HepG2 (cell line): ENCODE measurements around the gene PGPEP1. TPM values are rescaled to one million over a fixed set of nuclear protein-coding genes. Genes with fewer than 3 reads are reported as not detected.

ENCODE experiments used
- ARID2 ChIP-seq: sonication (generic); formaldehyde crosslinking; IDR thresholded peaks from 2 replicates; pipeline ENCODE4 v1.8.1; 2022; ENCODE audit warnings: mild to moderate bottlenecking, missing genetic modification reagents, borderline replicate concordance
- CCDC6 ChIP-seq: sonication (generic); formaldehyde crosslinking; IDR thresholded peaks from 2 replicates; pipeline ENCODE4 v1.8.1; 2022; ENCODE audit warnings: mild to moderate bottlenecking, missing genetic modification reagents, moderate library complexity
- FLYWCH1 ChIP-seq: sonication (generic); formaldehyde crosslinking; IDR thresholded peaks from 2 replicates; pipeline ENCODE4 v1.8.1; 2023; ENCODE audit warnings: mild to moderate bottlenecking, missing genetic modification reagents
- JUND ChIP-seq: sonication (generic); formaldehyde crosslinking; IDR thresholded peaks from 2 replicates; pipeline ENCODE4 v1.8.0; 2022; ENCODE audit warnings: mild to moderate bottlenecking, missing genetic modification reagents
- MED1 ChIP-seq: sonication (generic); formaldehyde crosslinking; IDR thresholded peaks from 2 replicates; pipeline ENCODE4 v1.4.0; 2020; ENCODE audit warnings: missing genetic modification reagents
- SCMH1 ChIP-seq: sonication (generic); formaldehyde crosslinking; IDR thresholded peaks from 2 replicates; pipeline ENCODE4 v1.9.0; 2021; ENCODE audit warnings: missing genetic modification reagents, mild to moderate bottlenecking, borderline replicate concordance
- ZBTB38 ChIP-seq: sonication (generic); formaldehyde crosslinking; IDR thresholded peaks from 2 replicates; pipeline ENCODE4 v1.5.1; 2020; ENCODE audit warnings: mild to moderate bottlenecking, missing genetic modification reagents
- ZNF160 ChIP-seq: sonication (generic); formaldehyde crosslinking; IDR thresholded peaks from 2 replicates; pipeline ENCODE4 v1.8.0; 2022; ENCODE audit warnings: mild to moderate bottlenecking, inconsistent platforms, missing genetic modification reagents
- ZNF615 ChIP-seq: sonication (generic); formaldehyde crosslinking; IDR thresholded peaks from 2 replicates; pipeline ENCODE4 v1.5.0; 2020; ENCODE audit warnings: mild to moderate bottlenecking, missing genetic modification reagents, borderline replicate concordance
- ZNF746 ChIP-seq: sonication (generic); formaldehyde crosslinking; IDR thresholded peaks from 2 replicates; pipeline ENCODE4 v1.8.0; 2022; ENCODE audit warnings: mild to moderate bottlenecking, missing genetic modification reagents
- ZNF768 ChIP-seq: sonication (generic); formaldehyde crosslinking; IDR thresholded peaks from 2 replicates; pipeline ENCODE4 v1.4.0; 2020; ENCODE audit warnings: missing genetic modification reagents
- polyA plus RNA-seq, 8 experiments: library from polyadenylated mRNA; depleted of rRNA in 3 of 8; stranded (reverse) in 7 of 8; unstranded in 1 of 8; fragments of >200 nt; fragmentation: Illumina TruSeq in 4 of 8; extraction: Trizol in 4 of 8; gene quantifications; 2 replicates each; pipeline versions ENCODE4 v1.2.1 to v1.2.3, GENCODE V29; 2011 to 2016; ENCODE audit warnings: low read depth in 4 of 8, missing spikeins in 1 of 8, mixed read lengths in 1 of 8; ENCODE audit not compliant: insufficient read depth in 1 of 8
- total RNA-seq, 5 experiments: library from RNA; depleted of rRNA; stranded (reverse); fragments of >200 nt; fragmentation: Illumina TruSeq; extraction: Trizol; gene quantifications; 2 replicates each; pipeline ENCODE4 v1.2.3, GENCODE V29; 2016; ENCODE audit warnings: low read depth in 1 of 5
- TF ChIP-seq, protein P1 (sequence below): IDR thresholded peaks from 2 replicates; pipeline ENCODE4 v1.6.1; 2012; ENCODE audit warnings: low read depth, low read length, improper control_type of control experiment
- TF ChIP-seq, protein P2 (sequence below): sonication (generic); formaldehyde crosslinking; conservative IDR thresholded peaks from 2 replicates; pipeline ENCODE4 v1.4.0; 2020; ENCODE audit warnings: missing genetic modification reagents
- TF ChIP-seq, protein P3 (sequence below): sonication (generic); formaldehyde crosslinking; IDR thresholded peaks from 2 replicates; pipeline ENCODE4 v1.4.0; 2020; ENCODE audit warnings: missing genetic modification reagents
- TF ChIP-seq, protein P4 (sequence below): sonication (generic); formaldehyde crosslinking; IDR thresholded peaks from 2 replicates; pipeline ENCODE4 v1.8.0; 2022; ENCODE audit warnings: mild to moderate bottlenecking, missing genetic modification reagents; ENCODE audit not compliant: insufficient replicate concordance
- TF ChIP-seq, protein P5 (sequence below): sonication (generic); formaldehyde crosslinking; conservative IDR thresholded peaks from 2 replicates; pipeline ENCODE4 v1.8.1; 2023; ENCODE audit warnings: missing genetic modification reagents

The PGPEP1 gene
- total and polyA plus RNA-seq, 2 of the 13 experiments (the other 11 are each of a cell fraction or from before 2014, with no cell fraction given), result 53.1 to 56.6 TPM

DNA sequence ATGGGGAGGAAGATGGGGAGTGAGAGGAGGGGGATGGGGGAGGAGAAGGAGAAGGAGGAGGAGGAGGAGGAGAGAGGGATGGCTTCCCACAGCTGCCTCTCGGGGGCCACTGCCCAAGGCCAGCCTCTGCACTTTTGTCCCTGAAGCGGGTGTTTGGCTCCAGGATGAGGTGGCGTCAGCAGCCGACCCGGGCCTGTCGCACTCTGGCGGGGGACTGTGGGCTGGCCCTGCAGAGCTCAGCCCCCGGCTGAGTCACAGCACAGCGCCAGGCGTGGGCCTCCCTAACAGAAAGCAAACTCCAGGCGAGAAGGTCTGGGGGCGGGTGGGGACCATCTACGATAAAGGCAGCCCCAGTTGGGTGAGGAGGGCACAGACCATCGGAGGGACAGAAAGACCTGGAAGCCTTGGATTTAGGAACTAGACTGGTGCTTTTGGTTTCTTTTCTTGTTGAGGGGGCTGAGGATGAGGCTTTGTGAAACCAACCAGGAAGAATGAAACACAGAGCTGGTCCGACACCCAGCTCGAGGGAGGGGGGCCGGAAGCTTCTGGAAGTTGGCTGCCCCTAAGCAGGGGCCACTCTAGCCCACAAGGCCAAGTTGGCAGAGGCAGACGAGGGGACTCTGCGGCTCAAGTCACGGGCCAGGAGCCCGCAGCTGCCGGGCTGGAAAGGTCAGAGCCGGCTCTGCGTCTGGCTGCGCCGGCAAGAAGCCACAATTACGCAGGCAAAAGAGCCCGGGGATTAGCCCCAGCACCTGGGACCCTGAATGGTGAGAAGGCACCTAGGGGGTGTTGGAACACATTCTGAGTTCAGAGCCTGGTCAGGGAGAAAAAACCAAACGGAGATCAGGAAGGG is 35.7 kb upstream of the PGPEP1 start (continued):
- TF ChIP-seq, protein P1, sequence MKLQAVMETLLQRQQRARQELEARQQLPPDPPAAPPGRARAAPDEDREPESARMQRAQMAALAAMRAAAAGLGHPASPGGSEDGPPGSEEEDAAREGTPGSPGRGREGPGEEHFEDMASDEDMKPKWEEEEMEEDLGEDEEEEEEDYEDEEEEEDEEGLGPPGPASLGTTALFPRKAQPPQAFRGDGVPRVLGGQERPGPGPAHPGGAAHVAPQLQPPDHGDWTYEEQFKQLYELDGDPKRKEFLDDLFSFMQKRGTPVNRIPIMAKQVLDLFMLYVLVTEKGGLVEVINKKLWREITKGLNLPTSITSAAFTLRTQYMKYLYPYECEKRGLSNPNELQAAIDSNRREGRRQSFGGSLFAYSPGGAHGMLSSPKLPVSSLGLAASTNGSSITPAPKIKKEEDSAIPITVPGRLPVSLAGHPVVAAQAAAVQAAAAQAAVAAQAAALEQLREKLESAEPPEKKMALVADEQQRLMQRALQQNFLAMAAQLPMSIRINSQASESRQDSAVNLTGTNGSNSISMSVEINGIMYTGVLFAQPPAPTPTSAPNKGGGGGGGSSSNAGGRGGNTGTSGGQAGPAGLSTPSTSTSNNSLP, result no peak
- TF ChIP-seq, protein P2, sequence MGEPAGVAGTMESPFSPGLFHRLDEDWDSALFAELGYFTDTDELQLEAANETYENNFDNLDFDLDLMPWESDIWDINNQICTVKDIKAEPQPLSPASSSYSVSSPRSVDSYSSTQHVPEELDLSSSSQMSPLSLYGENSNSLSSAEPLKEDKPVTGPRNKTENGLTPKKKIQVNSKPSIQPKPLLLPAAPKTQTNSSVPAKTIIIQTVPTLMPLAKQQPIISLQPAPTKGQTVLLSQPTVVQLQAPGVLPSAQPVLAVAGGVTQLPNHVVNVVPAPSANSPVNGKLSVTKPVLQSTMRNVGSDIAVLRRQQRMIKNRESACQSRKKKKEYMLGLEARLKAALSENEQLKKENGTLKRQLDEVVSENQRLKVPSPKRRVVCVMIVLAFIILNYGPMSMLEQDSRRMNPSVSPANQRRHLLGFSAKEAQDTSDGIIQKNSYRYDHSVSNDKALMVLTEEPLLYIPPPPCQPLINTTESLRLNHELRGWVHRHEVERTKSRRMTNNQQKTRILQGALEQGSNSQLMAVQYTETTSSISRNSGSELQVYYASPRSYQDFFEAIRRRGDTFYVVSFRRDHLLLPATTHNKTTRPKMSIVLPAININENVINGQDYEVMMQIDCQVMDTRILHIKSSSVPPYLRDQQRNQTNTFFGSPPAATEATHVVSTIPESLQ, result no peak
- TF ChIP-seq ZNF615 (CRISPR knock-in tag), result no peak
- peak; percentile 74 for TF ChIP-seq MED1
- TF ChIP-seq FLYWCH1 (CRISPR knock-in tag), result no peak
- TF ChIP-seq, protein P3, sequence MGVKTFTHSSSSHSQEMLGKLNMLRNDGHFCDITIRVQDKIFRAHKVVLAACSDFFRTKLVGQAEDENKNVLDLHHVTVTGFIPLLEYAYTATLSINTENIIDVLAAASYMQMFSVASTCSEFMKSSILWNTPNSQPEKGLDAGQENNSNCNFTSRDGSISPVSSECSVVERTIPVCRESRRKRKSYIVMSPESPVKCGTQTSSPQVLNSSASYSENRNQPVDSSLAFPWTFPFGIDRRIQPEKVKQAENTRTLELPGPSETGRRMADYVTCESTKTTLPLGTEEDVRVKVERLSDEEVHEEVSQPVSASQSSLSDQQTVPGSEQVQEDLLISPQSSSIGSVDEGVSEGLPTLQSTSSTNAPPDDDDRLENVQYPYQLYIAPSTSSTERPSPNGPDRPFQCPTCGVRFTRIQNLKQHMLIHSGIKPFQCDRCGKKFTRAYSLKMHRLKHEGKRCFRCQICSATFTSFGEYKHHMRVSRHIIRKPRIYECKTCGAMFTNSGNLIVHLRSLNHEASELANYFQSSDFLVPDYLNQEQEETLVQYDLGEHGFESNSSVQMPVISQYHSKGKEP, result no peak
- TF ChIP-seq, protein P4, sequence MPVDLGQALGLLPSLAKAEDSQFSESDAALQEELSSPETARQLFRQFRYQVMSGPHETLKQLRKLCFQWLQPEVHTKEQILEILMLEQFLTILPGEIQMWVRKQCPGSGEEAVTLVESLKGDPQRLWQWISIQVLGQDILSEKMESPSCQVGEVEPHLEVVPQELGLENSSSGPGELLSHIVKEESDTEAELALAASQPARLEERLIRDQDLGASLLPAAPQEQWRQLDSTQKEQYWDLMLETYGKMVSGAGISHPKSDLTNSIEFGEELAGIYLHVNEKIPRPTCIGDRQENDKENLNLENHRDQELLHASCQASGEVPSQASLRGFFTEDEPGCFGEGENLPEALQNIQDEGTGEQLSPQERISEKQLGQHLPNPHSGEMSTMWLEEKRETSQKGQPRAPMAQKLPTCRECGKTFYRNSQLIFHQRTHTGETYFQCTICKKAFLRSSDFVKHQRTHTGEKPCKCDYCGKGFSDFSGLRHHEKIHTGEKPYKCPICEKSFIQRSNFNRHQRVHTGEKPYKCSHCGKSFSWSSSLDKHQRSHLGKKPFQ (CRISPR knock-in tag), result no peak
- peak; percentile 58 for TF ChIP-seq ZBTB38
- no peak for TF ChIP-seq ZNF768 (CRISPR knock-in tag)
- peak; percentile 62; the same call in 1 of the 2 replicates for TF ChIP-seq ZNF746 (CRISPR knock-in tag)
- TF ChIP-seq, protein P5, sequence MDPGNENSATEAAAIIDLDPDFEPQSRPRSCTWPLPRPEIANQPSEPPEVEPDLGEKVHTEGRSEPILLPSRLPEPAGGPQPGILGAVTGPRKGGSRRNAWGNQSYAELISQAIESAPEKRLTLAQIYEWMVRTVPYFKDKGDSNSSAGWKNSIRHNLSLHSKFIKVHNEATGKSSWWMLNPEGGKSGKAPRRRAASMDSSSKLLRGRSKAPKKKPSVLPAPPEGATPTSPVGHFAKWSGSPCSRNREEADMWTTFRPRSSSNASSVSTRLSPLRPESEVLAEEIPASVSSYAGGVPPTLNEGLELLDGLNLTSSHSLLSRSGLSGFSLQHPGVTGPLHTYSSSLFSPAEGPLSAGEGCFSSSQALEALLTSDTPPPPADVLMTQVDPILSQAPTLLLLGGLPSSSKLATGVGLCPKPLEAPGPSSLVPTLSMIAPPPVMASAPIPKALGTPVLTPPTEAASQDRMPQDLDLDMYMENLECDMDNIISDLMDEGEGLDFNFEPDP (CRISPR knock-in tag), result 0 out of 2 replicates have a peak, but pooled peaks have one; percentile 85
- TF ChIP-seq SCMH1 (CRISPR knock-in tag), result no peak
- peak; percentile 84; the same call in 1 of the 2 replicates for TF ChIP-seq ARID2
- TF ChIP-seq ZNF160 (CRISPR knock-in tag), result no peak
- TF ChIP-seq CCDC6 (CRISPR knock-in tag), result peak; percentile 47; the same call in 1 of the 2 replicates
- peak; percentile 83 for TF ChIP-seq JUND (CRISPR knock-in tag)
